ENCODE results near the gene RAP1GAP. TPM values are rescaled to one million over a fixed set of nuclear protein-coding genes. Genes with fewer than 3 reads are reported as not detected.

The RAP1GAP gene
- total and polyA plus RNA-seq, 9 of the 15 experiments (the other 6 are each of a cell fraction or from before 2014, with no cell fraction given): 0.29 to 30.2 (median 19.2) TPM

- TF ChIP-seq ZNF592 (IDR thresholded peaks at IDR 0.05): no peak; the same call in 1 of the 2 replicates
- no peak for TF ChIP-seq ZNF133 (CRISPR knock-in tag; IDR thresholded peaks at IDR 0.05)
- TF ChIP-seq CHCHD3 (CRISPR knock-in tag; IDR thresholded peaks at IDR 0.05): no peak
- no peak for TF ChIP-seq SP2 (IDR thresholded peaks at IDR 0.05; ENCODE audit: extremely low read depth, low read depth, low read length, poor library complexity, severe bottlenecking)
- no peak for TF ChIP-seq ZNF407 (IDR thresholded peaks at IDR 0.05; ENCODE audit: low read depth)
- TF ChIP-seq MAFG (tag; conservative IDR thresholded peaks at IDR 0.05): no peak; the same call in 1 of the 2 replicates
- no peak for TF ChIP-seq RERE (CRISPR knock-in tag; IDR thresholded peaks at IDR 0.05; ENCODE audit: borderline replicate concordance)
Observed at GRCh38 chr1:21607549-21608529, 61.3 kb downstream of the RAP1GAP start (continued).

Measured in K562 (cell line).